Uterus (tissue), 2 donors: Measurements from ENCODE around the gene LUZP2.

Experiments
- POLR2A ChIP-seq, 2 donors: fragments of 450-650 bp; IDR thresholded peaks; one replicate each; pipeline ENCODE4 v1.6.1; 2016; ENCODE audit warnings: antibody characterized with exemption in 2 of 2, mild to moderate bottlenecking in 1 of 2, moderate library complexity in 1 of 2
- TF ChIP-seq, protein P1 (sequence below), 4 experiments: fragments of 200-600 bp in 2 of 4; fragments of 450-650 bp in 2 of 4; sonication (generic) in 2 of 4; IDR thresholded peaks; one replicate each; pipeline ENCODE4 v1.5.1; 2016 to 2019; ENCODE audit warnings: antibody characterized with exemption in 4 of 4, mild to moderate bottlenecking in 2 of 4, moderate library complexity in 1 of 4

DNA sequence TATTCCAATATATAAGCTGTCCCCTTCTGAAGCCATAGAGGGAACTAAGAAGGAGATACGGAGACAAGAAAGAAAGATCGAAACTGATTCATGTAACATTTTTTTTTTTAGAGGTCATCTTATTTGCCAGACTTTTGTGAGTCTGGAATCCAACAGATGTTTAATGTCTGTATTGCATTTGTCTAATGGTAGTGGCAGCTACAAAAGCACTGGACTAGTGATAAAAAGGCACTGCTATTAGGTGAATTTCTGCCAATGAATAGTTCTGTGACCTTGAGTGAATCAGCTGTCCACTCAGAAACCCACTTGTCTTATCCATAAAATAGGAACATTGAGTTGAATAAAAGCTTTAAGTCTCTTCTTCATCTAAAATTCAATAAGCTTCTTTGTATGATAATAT is 25.8 kb upstream of the LUZP2 start:
- TF ChIP-seq, protein P1, sequence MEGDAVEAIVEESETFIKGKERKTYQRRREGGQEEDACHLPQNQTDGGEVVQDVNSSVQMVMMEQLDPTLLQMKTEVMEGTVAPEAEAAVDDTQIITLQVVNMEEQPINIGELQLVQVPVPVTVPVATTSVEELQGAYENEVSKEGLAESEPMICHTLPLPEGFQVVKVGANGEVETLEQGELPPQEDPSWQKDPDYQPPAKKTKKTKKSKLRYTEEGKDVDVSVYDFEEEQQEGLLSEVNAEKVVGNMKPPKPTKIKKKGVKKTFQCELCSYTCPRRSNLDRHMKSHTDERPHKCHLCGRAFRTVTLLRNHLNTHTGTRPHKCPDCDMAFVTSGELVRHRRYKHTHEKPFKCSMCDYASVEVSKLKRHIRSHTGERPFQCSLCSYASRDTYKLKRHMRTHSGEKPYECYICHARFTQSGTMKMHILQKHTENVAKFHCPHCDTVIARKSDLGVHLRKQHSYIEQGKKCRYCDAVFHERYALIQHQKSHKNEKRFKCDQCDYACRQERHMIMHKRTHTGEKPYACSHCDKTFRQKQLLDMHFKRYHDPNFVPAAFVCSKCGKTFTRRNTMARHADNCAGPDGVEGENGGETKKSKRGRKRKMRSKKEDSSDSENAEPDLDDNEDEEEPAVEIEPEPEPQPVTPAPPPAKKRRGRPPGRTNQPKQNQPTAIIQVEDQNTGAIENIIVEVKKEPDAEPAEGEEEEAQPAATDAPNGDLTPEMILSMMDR (IDR thresholded peaks at IDR 0.05): no peak
- TF ChIP-seq POLR2A (IDR thresholded peaks at IDR 0.05): no peak
